Hematopoietic multipotent progenitor cell treated with erythropoietin and hydrocortisone succinate and interleukin-3 and kit ligand, for 8 days (in vitro differentiated cells): Measurements from ENCODE around the gene OTX1.

ENCODE experiments used
- DNase-seq: peaks from one replicate; pipeline ENCODE4 v3.0.0-alpha.2; 2015

Gene OTX1

GRCh38 chr2:63047321-63048279 lies 3.0 kb upstream of the OTX1 start:
- DNase-seq: no peak

- no peak for DNase-seq
Observed at GRCh38 chr2:63048367-63049171, 2.1 kb upstream of the OTX1 start.

- DNase-seq: no peak
Observed at GRCh38 chr2:63049211-63049969, 1.2 kb upstream of the OTX1 start.

- DNase-seq: no peak
Observed at GRCh38 chr2:63049970-63050333, 678 bp upstream of the OTX1 start.

- DNase-seq: no peak
Observed at GRCh38 chr2:63051042-63051794, 588 bp downstream of the OTX1 start.

GRCh38 chr2:63051795-63052333 lies 1.2 kb downstream of the OTX1 start:
- DNase-seq: no peak

GRCh38 chr2:63052411-63053080 lies 1.9 kb downstream of the OTX1 start:
- no peak for DNase-seq

GRCh38 chr2:63053081-63053888 lies 2.7 kb downstream of the OTX1 start:
- no peak for DNase-seq

- no peak for DNase-seq
Observed at GRCh38 chr2:63053889-63054602, 3.4 kb downstream of the OTX1 start.

GRCh38 chr2:63054841-63055225 lies 4.2 kb downstream of the OTX1 start:
- no peak for DNase-seq

- no peak for DNase-seq
Observed at GRCh38 chr2:63055226-63056106, 4.8 kb downstream of the OTX1 start.

GRCh38 chr2:63056107-63057050 lies 5.7 kb downstream of the OTX1 start:
- DNase-seq: no peak

GRCh38 chr2:63057249-63058143 lies 6.9 kb downstream of the OTX1 start:
- no peak for DNase-seq

- DNase-seq: no peak
Observed at GRCh38 chr2:63058144-63058920, 7.7 kb downstream of the OTX1 start.

GRCh38 chr2:63058921-63059792 lies 8.5 kb downstream of the OTX1 start:
- no peak for DNase-seq
